Measurements from ENCODE around the gene CCDC197.

DNA sequence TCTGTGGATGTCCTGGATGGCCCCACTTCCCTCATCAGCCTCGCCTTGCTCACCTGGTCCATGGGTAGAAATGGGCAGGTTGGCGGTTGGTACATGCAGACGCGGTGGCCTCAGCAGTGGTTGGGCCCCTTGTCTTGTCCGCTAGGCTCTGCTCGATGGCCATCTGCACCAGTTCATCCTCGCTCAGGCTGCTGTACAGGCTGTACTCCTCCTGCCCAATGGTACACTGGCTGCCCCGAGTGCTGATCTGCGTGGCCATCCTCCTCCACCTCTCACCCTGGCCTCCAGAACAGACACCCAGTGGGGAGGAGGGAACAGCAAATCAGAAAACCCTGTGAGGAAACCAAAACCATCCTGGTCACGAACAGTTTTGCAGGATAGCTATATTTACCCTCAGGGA lies 32.8 kb upstream of the CCDC197 start:
- TF ChIP-seq EZH2 (IDR thresholded peaks at IDR 0.05; ENCODE audit: low read depth), result no peak
- TF ChIP-seq, protein P1, sequence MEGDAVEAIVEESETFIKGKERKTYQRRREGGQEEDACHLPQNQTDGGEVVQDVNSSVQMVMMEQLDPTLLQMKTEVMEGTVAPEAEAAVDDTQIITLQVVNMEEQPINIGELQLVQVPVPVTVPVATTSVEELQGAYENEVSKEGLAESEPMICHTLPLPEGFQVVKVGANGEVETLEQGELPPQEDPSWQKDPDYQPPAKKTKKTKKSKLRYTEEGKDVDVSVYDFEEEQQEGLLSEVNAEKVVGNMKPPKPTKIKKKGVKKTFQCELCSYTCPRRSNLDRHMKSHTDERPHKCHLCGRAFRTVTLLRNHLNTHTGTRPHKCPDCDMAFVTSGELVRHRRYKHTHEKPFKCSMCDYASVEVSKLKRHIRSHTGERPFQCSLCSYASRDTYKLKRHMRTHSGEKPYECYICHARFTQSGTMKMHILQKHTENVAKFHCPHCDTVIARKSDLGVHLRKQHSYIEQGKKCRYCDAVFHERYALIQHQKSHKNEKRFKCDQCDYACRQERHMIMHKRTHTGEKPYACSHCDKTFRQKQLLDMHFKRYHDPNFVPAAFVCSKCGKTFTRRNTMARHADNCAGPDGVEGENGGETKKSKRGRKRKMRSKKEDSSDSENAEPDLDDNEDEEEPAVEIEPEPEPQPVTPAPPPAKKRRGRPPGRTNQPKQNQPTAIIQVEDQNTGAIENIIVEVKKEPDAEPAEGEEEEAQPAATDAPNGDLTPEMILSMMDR (conservative IDR thresholded peaks at IDR 0.05), result no peak
